Erythroblast (primary cell): ENCODE results near the gene WNT6.

Source experiments
- GATA1 ChIP-seq: IDR thresholded peaks from 2 replicates; pipeline ENCODE4 v1.6.1; 2011; ENCODE audit warnings: low read depth, mild to moderate bottlenecking, control low read depth, low read length, moderate library complexity
- POLR2A ChIP-seq: IDR thresholded peaks from 2 replicates; pipeline ENCODE4 v1.6.1; 2011; ENCODE audit warnings: mild to moderate bottlenecking, low read length

GRCh38 chr2:218888341-218888740, 28.7 kb downstream of the WNT6 start:
- TF ChIP-seq POLR2A (no peak), GATA1 (no peak)
